H1 (cell line): Measurements from ENCODE around the gene TK2. TPM values are rescaled to one million over a fixed set of nuclear protein-coding genes. Genes with fewer than 3 reads are reported as not detected.

Experiments
- CTCF ChIA-PET: fragments of 300-600 bp; sonication (Branson Sonifier 250); formaldehyde crosslinking; loops from one replicate; lab custom pipeline; 2021; ENCODE audit not compliant: partially characterized antibody; lab: Charles Lee
- POLR2A ChIA-PET: fragments of 300-600 bp; sonication (Branson Sonifier 250); formaldehyde crosslinking; loops from one replicate; lab custom pipeline; 2021; ENCODE audit warnings: inconsistent platforms; ENCODE audit not compliant: partially characterized antibody; lab: Charles Lee
- DNase-seq, 2 experiments: peaks; one replicate each; pipeline versions ENCODE4 v3.0.0 to v3.0.0-alpha.2; 2010 to 2022; ENCODE audit warnings: low spot score in 2 of 2, low read depth in 1 of 2, mixed read lengths in 1 of 2
- FAIRE-seq: peaks from 2 replicates; lab custom pipeline; 2011; peaks lifted over from hg19 to GRCh38; lab: Jason Lieb, UNC
- H2AFZ ChIP-seq: 2 replicates; pipeline ENCODE4 v1.8.1; 2012; ENCODE audit warnings: low read length, inconsistent platforms
- H2AK5ac ChIP-seq: 2 replicates; pipeline ENCODE4 v1.6.1; 2013; ENCODE audit warnings: low read depth, low read length
- H2BK120ac ChIP-seq: replicated peaks from 2 replicates; pipeline ENCODE3; 2013; ENCODE audit warnings: low read depth, low read length, inconsistent platforms
- H2BK12ac ChIP-seq: 2 replicates; pipeline ENCODE4 v1.6.1; 2013; ENCODE audit warnings: low read depth, low read length
- H2BK15ac ChIP-seq: 2 replicates; pipeline ENCODE4 v1.6.1; 2013; ENCODE audit warnings: low read length
- H2BK20ac ChIP-seq: 2 replicates; pipeline ENCODE4 v1.6.1; 2013; ENCODE audit warnings: low read length
- H2BK5ac ChIP-seq: 2 replicates; pipeline ENCODE4 v1.6.1; 2013; ENCODE audit warnings: low read depth, low read length
- H3K14ac ChIP-seq: 2 replicates; pipeline ENCODE4 v1.6.1; 2013; ENCODE audit warnings: inconsistent platforms; ENCODE audit not compliant: insufficient read length
- H3K18ac ChIP-seq: 2 replicates; pipeline ENCODE4 v1.6.1; 2013; ENCODE audit warnings: low read length; ENCODE audit errors: extremely low read depth
- H3K23ac ChIP-seq: 2 replicates; pipeline ENCODE4 v1.6.1; 2013; ENCODE audit warnings: inconsistent platforms; ENCODE audit not compliant: insufficient read length
- H3K23me2 ChIP-seq: 2 replicates; pipeline ENCODE4 v1.6.1; 2013; ENCODE audit warnings: low read depth, low read length
- H3K27ac ChIP-seq: 2 replicates; pipeline ENCODE4 v1.6.1; 2011; ENCODE audit warnings: low read depth, low read length, inconsistent platforms
- H3K27me3 ChIP-seq, 4 experiments: replicated peaks in 1 of 4; 1 replicate in 1 of 4; 2 replicates in 3 of 4; pipeline versions ENCODE4 v1.6.1 to v1.8.1; 2011 to 2013; ENCODE audit warnings: low read length in 3 of 4, mild to moderate bottlenecking in 3 of 4, inconsistent platforms in 2 of 4, mixed read lengths in 2 of 4, moderate library complexity in 1 of 4; ENCODE audit not compliant: control insufficient read depth in 3 of 4, insufficient read depth in 3 of 4; ENCODE audit errors: extremely low read depth in 1 of 4
- H3K36me3 ChIP-seq, 4 experiments: 2 replicates each; pipeline versions ENCODE4 v1.6.1 to v1.8.1; 2011 to 2013; ENCODE audit warnings: mild to moderate bottlenecking in 4 of 4, low read length in 3 of 4, moderate library complexity in 2 of 4, control low read depth in 1 of 4, inconsistent platforms in 1 of 4; ENCODE audit not compliant: insufficient read depth in 4 of 4, control insufficient read depth in 2 of 4
- H3K4ac ChIP-seq: replicated peaks from 2 replicates; pipeline ENCODE3; 2013; ENCODE audit warnings: low read length, low read depth, mixed read lengths, inconsistent platforms; ENCODE audit not compliant: insufficient read length
- H3K4me1 ChIP-seq, 4 experiments: replicated peaks in 1 of 4; 1 replicate in 1 of 4; 2 replicates in 3 of 4; pipeline versions ENCODE4 v1.6.1 to v1.8.1; 2011 to 2013; ENCODE audit warnings: low read length in 3 of 4, inconsistent platforms in 2 of 4, mixed read lengths in 1 of 4; ENCODE audit not compliant: insufficient read depth in 4 of 4, control insufficient read depth in 3 of 4
- H3K4me2 ChIP-seq, 2 experiments: 2 replicates each; pipeline versions ENCODE4 v1.6.1 to v1.8.1; 2011 to 2013; ENCODE audit warnings: low read depth in 2 of 2, low read length in 2 of 2, control low read depth in 1 of 2, inconsistent platforms in 1 of 2, mild to moderate bottlenecking in 1 of 2; ENCODE audit not compliant: insufficient read depth in 1 of 2
- H3K4me3 ChIP-seq, 4 experiments: fragments of 200-600, 300-600 bp in 1 of 4; sonication (generic), shearing (Covaris generic), sonication (Bioruptor Twin) in 1 of 4; 2 replicates each; pipeline versions ENCODE4 v1.5.1 to v1.8.1; 2011 to 2016; ENCODE audit warnings: low read length in 4 of 4, low read depth in 3 of 4, control low read depth in 2 of 4, inconsistent platforms in 2 of 4, mild to moderate bottlenecking in 2 of 4, mixed read lengths in 1 of 4, moderate library complexity in 1 of 4; ENCODE audit not compliant: insufficient read depth in 2 of 4; ENCODE audit errors: extremely low read depth in 1 of 4
- H3K56ac ChIP-seq: replicated peaks from 2 replicates; pipeline ENCODE3; 2013; ENCODE audit warnings: low read depth, mild to moderate bottlenecking, mixed read lengths, low read length, inconsistent platforms; ENCODE audit not compliant: insufficient read length
- H3K79me1 ChIP-seq: 2 replicates; pipeline ENCODE4 v1.6.1; 2013; ENCODE audit warnings: low read depth, low read length, control low read depth
- H3K79me2 ChIP-seq, 2 experiments: 2 replicates each; pipeline versions ENCODE4 v1.6.1 to v1.8.1; 2012 to 2013; ENCODE audit warnings: low read length in 2 of 2, mild to moderate bottlenecking in 2 of 2, inconsistent platforms in 1 of 2; ENCODE audit not compliant: insufficient read depth in 2 of 2, control insufficient read depth in 1 of 2
- H3K9ac ChIP-seq, 4 experiments: replicated peaks in 1 of 4; 1 replicate in 1 of 4; 2 replicates in 3 of 4; pipeline versions ENCODE4 v1.6.1 to v1.8.1; 2011 to 2013; ENCODE audit warnings: low read depth in 3 of 4, low read length in 3 of 4, control low read depth in 2 of 4, mild to moderate bottlenecking in 2 of 4, moderate library complexity in 2 of 4, inconsistent platforms in 1 of 4; ENCODE audit errors: extremely low read depth in 1 of 4
- H3K9me3 ChIP-seq, 2 experiments: 2 replicates each; pipeline versions ENCODE4 v1.6.1 to v1.8.1; 2012 to 2013; ENCODE audit warnings: mild to moderate bottlenecking in 2 of 2, moderate library complexity in 2 of 2, control low read depth in 1 of 2, inconsistent platforms in 1 of 2, low read depth in 1 of 2, low read length in 1 of 2, mixed read lengths in 1 of 2; ENCODE audit not compliant: insufficient read depth in 2 of 2
- H4K20me1 ChIP-seq, 2 experiments: replicated peaks in 1 of 2; 2 replicates each; pipeline versions ENCODE3 to v1.8.1; 2011 to 2013; ENCODE audit warnings: inconsistent platforms in 2 of 2, low read length in 2 of 2, mild to moderate bottlenecking in 1 of 2; ENCODE audit not compliant: insufficient read depth in 2 of 2, control insufficient read depth in 1 of 2
- H4K5ac ChIP-seq: 2 replicates; pipeline ENCODE4 v1.6.1; 2013; ENCODE audit warnings: low read length, low read depth, mixed read lengths, inconsistent platforms; ENCODE audit not compliant: insufficient read length
- H4K8ac ChIP-seq: 2 replicates; pipeline ENCODE4 v1.8.0; 2013; ENCODE audit warnings: mild to moderate bottlenecking, moderate library complexity, low read length, inconsistent platforms; ENCODE audit not compliant: insufficient read depth; ENCODE audit errors: extremely low read depth
- H4K91ac ChIP-seq: replicated peaks from 2 replicates; pipeline ENCODE3; 2013; ENCODE audit warnings: low read length, mixed read lengths, inconsistent platforms; ENCODE audit not compliant: insufficient read length
- ASH2L ChIP-seq: fragments of 200-600, 300-600 bp; sonication (generic); IDR thresholded peaks from one replicate; pipeline ENCODE4 v1.7.1; 2017; ENCODE audit warnings: low read length
- RAD21 ChIP-seq, 2 experiments: IDR thresholded peaks in 1 of 2; conservative IDR thresholded peaks in 1 of 2; 2 replicates each; pipeline ENCODE4 v1.6.1; 2011; ENCODE audit warnings: low read depth in 2 of 2, low read length in 2 of 2, improper control_type of control experiment in 1 of 2, inconsistent platforms in 1 of 2, mild to moderate bottlenecking in 1 of 2, moderate library complexity in 1 of 2
- WGBS, 2 experiments: shearing (Covaris generic) in 1 of 2; methylation state at CpG; one replicate each; pipeline versions ENCODE4 v1.1.6 to v1.1.7; 2013 to 2015; ENCODE audit warnings: low lambda C conversion rate in 2 of 2, mixed read lengths in 2 of 2, inconsistent platforms in 1 of 2, low coverage in 1 of 2, missing lambda C conversion rate in 1 of 2; ENCODE audit not compliant: insufficient replicate concordance in 2 of 2, insufficient coverage in 1 of 2, insufficient read length in 1 of 2; ENCODE audit errors: extremely low coverage in 1 of 2, missing lambda C conversion rate in 1 of 2; 5-methylcytosine and 5-hydroxymethylcytosine counted together
- polyA plus RNA-seq, 7 experiments: library from polyadenylated mRNA; depleted of rRNA in 3 of 7; stranded (reverse) in 5 of 7; unstranded in 2 of 7; fragments of >200 nt in 5 of 7; fragments of 200-250 nt in 2 of 7; gene quantifications; 1 replicate in 5 of 7; 2 replicates in 1 of 7; 4 replicates in 1 of 7; pipeline versions ENCODE4 v1.2.1 to v1.2.3, GENCODE V29; 2011 to 2013; ENCODE audit warnings: missing spikeins in 2 of 7, mixed read lengths in 2 of 7
- total RNA-seq: library from RNA; stranded (reverse); fragmentation: NEBNext Ultra II Directional; extraction: Animal tissue kit (Norgen Biotek cat#: 25700); gene quantifications from 2 replicates; pipeline ENCODE4 v1.2.1, GENCODE V29; 2021

The TK2 gene
- total and polyA plus RNA-seq, 2 of the 8 experiments (the other 6 are each of a cell fraction or from before 2014, with no cell fraction given), result 2.7 to 3.6 TPM

GRCh38 chr16:66458292-66458691 lies 91.6 kb downstream of the TK2 start:
- Histone ChIP-seq H3K4me1 (peaks cover 0 to 4% (median 1%) of the 10 kb centered on the region in 4 experiments; a peak in 1 of 7 replicates), H2BK5ac (no peak overlapping the region), H2BK15ac (no peak overlapping the region), H3K27ac (no peak overlapping the region), H3K18ac (no peak overlapping the region), H4K5ac (no peak overlapping the region), H2BK20ac (0 out of 2 replicates have a peak overlapping the region, but pooled peaks have one; percentile 57), H3K79me1 (no peaks in the 10 kb centered on the region), H3K23me2 (peaks cover 2% of the 10 kb centered on the region; the same call in 1 of the 2 replicates), H4K91ac (no peak overlapping the region), H3K4me3 (no peak overlapping the region), H3K36me3 (no peaks in the 10 kb centered on the region), H4K20me1 (no peaks in the 10 kb centered on the region), H3K4ac (no peak overlapping the region), H3K4me2 (no peak overlapping the region), H3K9ac (no peak overlapping the region), H2BK120ac (no peak overlapping the region), H3K79me2 (no peaks in the 10 kb centered on the region), H4K8ac (no peak overlapping the region), H3K9me3 (no peaks in the 10 kb centered on the region), H3K14ac (no peak overlapping the region), H2AFZ (no peak overlapping the region), H2BK12ac (no peak overlapping the region; the same call in 1 of the 2 replicates), H3K23ac (no peak overlapping the region), H3K27me3 (no peaks in the 10 kb centered on the region), H2AK5ac (no peak overlapping the region), H3K56ac (no peak overlapping the region)
- 83% methylated on average over 1 of the region's 5 CpGs; no CpG with 5 or more reads in 1 of the 2 experiments for WGBS, 2 experiments
- ChIA-PET CTCF (interaction anchor here (0.5 to 5.3 kb wide), 10 partner anchors 14 to 129 kb away, joined by 3 to 30 read pairs (median 4); partner anchors contain the start of gene CKLF), POLR2A (no interaction called here)
- DNase-seq (no peak), FAIRE-seq (no peak)
- no peak for TF ChIP-seq RAD21 (IDR thresholded peaks at IDR 0.05 in 1 of 2, conservative IDR thresholded peaks at IDR 0.05 in 1 of 2; ENCODE audit: low read depth in 2 of 2, low read length in 2 of 2)
- no peak for TF ChIP-seq ASH2L
